Right lung (tissue), 5 donors: ENCODE data around the gene CABP5. TPM values are rescaled to one million over a fixed set of nuclear protein-coding genes. Genes with fewer than 3 reads are reported as not detected.

Experiments used
- DNase-seq, 2 donors: peaks; one replicate each; pipeline ENCODE4 v3.0.0-alpha.2; 2013
- polyA plus RNA-seq, 5 donors: library from polyadenylated mRNA; unstranded; fragments of 120-200 nt; gene quantifications; one replicate each; pipeline versions ENCODE4 v1.2.1 to v1.2.3, GENCODE V29; 2013; ENCODE audit warnings: inconsistent platforms in 1 of 5, low replicate concordance in 1 of 5; ENCODE audit not compliant: insufficient read length in 5 of 5, insufficient read depth in 1 of 5

Gene CABP5
- polyA plus RNA-seq, 5 donors: not detected

GRCh38 chr19:48033604-48034003, 10.3 kb downstream of the CABP5 start:
- no peak for DNase-seq

GRCh38 chr19:48030073-48030472, 13.8 kb downstream of the CABP5 start:
- no peak for DNase-seq

- DNase-seq: no peak
Measured at GRCh38 chr19:48029431-48029830, 14.4 kb downstream of the CABP5 start.

GRCh38 chr19:48025480-48025879, 18.4 kb downstream of the CABP5 start:
- DNase-seq: no peak

- no peak for DNase-seq
Measured at GRCh38 chr19:48023518-48023917, 20.4 kb downstream of the CABP5 start.

- DNase-seq: no peak
Measured at GRCh38 chr19:48023011-48023410, 20.9 kb downstream of the CABP5 start.

- DNase-seq: no peak
Measured at GRCh38 chr19:48020686-48021085, 23.2 kb downstream of the CABP5 start.

GRCh38 chr19:48010932-48011758, 32.7 kb downstream of the CABP5 start:
- peak in 1 of 2 donors; percentile 13 for DNase-seq

- no peak for DNase-seq
Measured at GRCh38 chr19:48006762-48007161, 37.1 kb downstream of the CABP5 start.

GRCh38 chr19:48004236-48004635, 39.6 kb downstream of the CABP5 start:
- no peak for DNase-seq

- no peak for DNase-seq
Measured at GRCh38 chr19:48000846-48001245, 43.0 kb downstream of the CABP5 start.

- no peak for DNase-seq
Measured at GRCh38 chr19:47998800-47999199, 45.1 kb downstream of the CABP5 start.

- no peak for DNase-seq
Measured at GRCh38 chr19:47996230-47996727, 47.6 kb downstream of the CABP5 start.

- no peak for DNase-seq
Measured at GRCh38 chr19:47994209-47994802, 49.6 kb downstream of the CABP5 start, which contains the start of gene ELSPBP1. Gene ELSPBP1, plus strand, starts transcription at chr19:47994632. Its CDS starts 14,036 bp downstream, at chr19:48008668.

GRCh38 chr19:47992070-47992469, 51.8 kb downstream of the CABP5 start, which contains the start of gene BSPH1:
Gene BSPH1, minus strand, starts transcription at chr19:47992170. Its CDS starts 89 bp downstream, at chr19:47992081.
- DNase-seq: no peak

- DNase-seq: no peak
Measured at GRCh38 chr19:47991191-47991808, 52.6 kb downstream of the CABP5 start.

Other genes starting within 250 kb of the CABP5 start
- not detected for gene TPRX1, start 239.5 kb downstream of the CABP5 start, polyA plus RNA-seq
- under 1 TPM in 4 of 5 donors, not detected in 1; 0.04 to 0.16 (median 0.09) TPM for gene CRX, start 222.1 kb downstream of the CABP5 start, polyA plus RNA-seq
- gene TPRX2, start 184.8 kb downstream of the CABP5 start, polyA plus RNA-seq: not detected
- gene SULT2A1, start 157.8 kb downstream of the CABP5 start, polyA plus RNA-seq: under 1 TPM in 3 of 5 donors, not detected in 2; 0.10 to 0.35 (median 0.10) TPM
- not detected for gene BSPH1, start 51.9 kb downstream of the CABP5 start, polyA plus RNA-seq
- gene ELSPBP1, start 49.4 kb downstream of the CABP5 start, polyA plus RNA-seq: not detected
- gene PLA2G4C, start 66.7 kb upstream of the CABP5 start, polyA plus RNA-seq: 10 to 100 TPM in 1 of 5 donors, 1 to 10 TPM in 4; 5.0 to 11.6 (median 6.0) TPM
- 10 to 100 TPM; 56.9 to 71.4 (median 63.0) TPM for gene LIG1, start 126.3 kb upstream of the CABP5 start, polyA plus RNA-seq
- gene ZSWIM9, start 126.6 kb upstream of the CABP5 start, polyA plus RNA-seq: 10 to 100 TPM in 3 of 5 donors, 1 to 10 TPM in 2; 7.7 to 11.5 (median 10.6) TPM
- gene CARD8, start 211.8 kb upstream of the CABP5 start, polyA plus RNA-seq: 10 to 100 TPM; 58.7 to 96.3 (median 86.0) TPM
- gene ZNF114, start 226.0 kb upstream of the CABP5 start, polyA plus RNA-seq: 10 to 100 TPM in 1 of 5 donors, 1 to 10 TPM in 4; 8.1 to 10.6 (median 9.0) TPM